CD4-positive, alpha-beta T cell treated with Interleukin-17A for 1 hour (primary cell): ENCODE measurements around the gene FABP1.

Experiments used
- DNase-seq: peaks from one replicate; pipeline ENCODE4 v3.0.0-alpha.2; 2020

FABP1 gene

GRCh38 chr2:88127888-88128653 lies at the start of gene FABP1:
Gene FABP1, minus strand, starts transcription at chr2:88128062. Its CDS starts 45 bp downstream, at chr2:88128017.
- no peak for DNase-seq

GRCh38 chr2:88177556-88177955 lies 49.7 kb upstream of the FABP1 start:
- no peak for DNase-seq

GRCh38 chr2:88176352-88176984 lies 48.6 kb upstream of the FABP1 start:
- DNase-seq, result no peak

GRCh38 chr2:88172882-88173281 lies 45.0 kb upstream of the FABP1 start:
- no peak for DNase-seq

- DNase-seq, result no peak
Observed at GRCh38 chr2:88171966-88172365, 44.1 kb upstream of the FABP1 start.

GRCh38 chr2:88170472-88170892 lies 42.6 kb upstream of the FABP1 start:
- DNase-seq, result no peak

- DNase-seq, result no peak
Observed at GRCh38 chr2:88168386-88168785, 40.5 kb upstream of the FABP1 start.

GRCh38 chr2:88167740-88168139 lies 39.9 kb upstream of the FABP1 start:
- no peak for DNase-seq

GRCh38 chr2:88165332-88166003 lies 37.6 kb upstream of the FABP1 start:
- DNase-seq, result no peak

GRCh38 chr2:88161446-88162244 lies 33.8 kb upstream of the FABP1 start:
- DNase-seq, result no peak

GRCh38 chr2:88160517-88160916 lies 32.7 kb upstream of the FABP1 start:
- no peak for DNase-seq

GRCh38 chr2:88159955-88160415 lies 32.1 kb upstream of the FABP1 start:
- DNase-seq, result peak; percentile 69

GRCh38 chr2:88159481-88159880 lies 31.6 kb upstream of the FABP1 start:
- no peak for DNase-seq

- no peak for DNase-seq
Observed at GRCh38 chr2:88148929-88149438, 21.1 kb upstream of the FABP1 start.

- no peak for DNase-seq
Observed at GRCh38 chr2:88147145-88147544, 19.3 kb upstream of the FABP1 start.

- no peak for DNase-seq
Observed at GRCh38 chr2:88146590-88146989, 18.7 kb upstream of the FABP1 start.

- no peak for DNase-seq
Observed at GRCh38 chr2:88144914-88145497, 17.1 kb upstream of the FABP1 start.

- no peak for DNase-seq
Observed at GRCh38 chr2:88144271-88144670, 16.4 kb upstream of the FABP1 start.

GRCh38 chr2:88141952-88142351 lies 14.1 kb upstream of the FABP1 start:
- DNase-seq, result no peak

GRCh38 chr2:88139804-88140203 lies 11.9 kb upstream of the FABP1 start:
- DNase-seq, result no peak

GRCh38 chr2:88139203-88139702 lies 11.4 kb upstream of the FABP1 start:
- no peak for DNase-seq

GRCh38 chr2:88137833-88138232 lies 10.0 kb upstream of the FABP1 start:
- DNase-seq, result no peak
